EL (cell line): Measurements from ENCODE around the gene SYNE2.
"Not testable (repeated sequence)": the region's sequence is repeated elsewhere in the genome, so short reads cannot be mapped to it uniquely, and the experiment has no call there.

Source experiments
- DNase-seq: peaks from one replicate; pipeline ENCODE4 v3.0.0-alpha.2; 2016

Gene SYNE2

DNA sequence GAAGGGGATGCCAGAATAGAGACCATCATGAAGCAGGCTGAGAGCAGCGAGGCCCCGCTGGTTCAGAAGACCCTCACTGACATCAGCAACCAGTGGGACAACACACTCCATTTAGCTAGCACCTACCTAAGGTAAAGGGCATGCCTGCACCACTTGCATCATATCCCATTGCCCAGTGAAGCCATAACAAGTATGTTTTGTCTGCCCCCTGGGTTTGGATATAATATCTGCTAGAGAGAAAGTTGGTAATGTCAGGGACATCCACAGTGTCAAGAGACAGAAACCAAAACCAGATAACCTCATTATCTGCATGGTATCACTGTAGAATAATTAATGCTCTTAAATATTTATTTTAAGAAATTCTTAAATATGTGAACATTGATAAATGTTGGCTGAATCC, 173.8 kb downstream of the SYNE2 start:
- DNase-seq = no peak

DNA sequence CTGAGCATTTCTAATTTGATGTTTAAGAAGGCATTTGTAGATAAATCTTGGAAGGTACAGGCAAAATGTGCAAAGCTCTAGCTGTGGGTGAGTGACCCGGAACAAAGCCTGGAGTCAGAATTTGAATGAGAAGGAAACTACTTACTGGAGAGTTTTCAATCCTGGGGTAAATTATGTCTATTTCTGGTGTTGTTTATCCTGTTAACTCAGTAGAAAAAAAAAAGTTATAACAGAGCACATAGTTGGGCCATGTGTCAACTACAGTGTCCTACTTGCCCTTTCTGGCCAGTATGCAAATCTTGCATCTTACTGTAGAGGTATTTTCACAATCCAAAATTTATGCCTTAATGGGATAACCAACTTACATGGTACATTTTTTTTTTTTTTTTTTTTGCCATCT, 182.3 kb downstream of the SYNE2 start:
- DNase-seq = peak; percentile 42

DNA sequence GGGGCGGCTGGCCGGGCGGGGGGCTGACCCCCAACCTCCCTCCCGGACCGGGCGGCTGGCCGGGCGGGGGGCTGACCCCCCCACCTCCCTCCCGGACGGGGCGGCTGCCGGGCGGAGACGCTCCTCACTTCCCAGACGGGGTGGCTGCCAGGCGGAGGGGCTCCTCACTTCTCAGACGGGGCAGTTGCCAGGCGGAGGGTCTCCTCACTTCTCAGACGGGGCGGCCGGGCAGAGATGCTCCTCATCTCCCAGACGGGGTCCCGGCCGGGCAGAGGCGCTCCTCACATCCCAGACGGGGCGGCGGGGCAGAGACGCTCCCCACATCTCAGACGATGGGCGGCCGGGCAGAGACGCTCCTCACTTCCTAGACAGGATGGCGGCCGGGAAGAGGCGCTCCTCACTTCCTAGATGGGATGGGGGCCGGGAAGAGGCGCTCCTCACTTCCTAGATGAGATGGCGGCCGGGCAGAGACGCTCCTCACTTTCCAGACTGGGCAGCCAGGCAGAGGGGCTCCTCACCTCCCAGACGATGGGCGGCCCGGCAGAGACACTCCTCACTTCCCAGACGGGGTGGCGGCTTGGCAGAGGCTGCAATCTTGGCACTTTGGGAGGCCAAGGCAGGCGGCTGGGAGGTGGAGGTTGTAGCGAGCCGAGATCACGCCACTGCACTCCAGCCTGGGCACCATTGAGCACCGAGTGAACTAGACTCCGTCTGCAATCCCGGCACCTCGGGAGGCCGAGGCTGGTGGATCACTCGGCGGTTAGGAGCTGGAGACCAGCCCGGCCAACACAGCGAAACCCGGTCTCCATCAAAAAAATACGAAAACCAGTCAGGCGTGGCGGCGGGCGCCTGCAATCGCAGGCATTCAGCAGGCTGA, 185.3 kb downstream of the SYNE2 start:
- not testable (repeated sequence) for DNase-seq

DNA sequence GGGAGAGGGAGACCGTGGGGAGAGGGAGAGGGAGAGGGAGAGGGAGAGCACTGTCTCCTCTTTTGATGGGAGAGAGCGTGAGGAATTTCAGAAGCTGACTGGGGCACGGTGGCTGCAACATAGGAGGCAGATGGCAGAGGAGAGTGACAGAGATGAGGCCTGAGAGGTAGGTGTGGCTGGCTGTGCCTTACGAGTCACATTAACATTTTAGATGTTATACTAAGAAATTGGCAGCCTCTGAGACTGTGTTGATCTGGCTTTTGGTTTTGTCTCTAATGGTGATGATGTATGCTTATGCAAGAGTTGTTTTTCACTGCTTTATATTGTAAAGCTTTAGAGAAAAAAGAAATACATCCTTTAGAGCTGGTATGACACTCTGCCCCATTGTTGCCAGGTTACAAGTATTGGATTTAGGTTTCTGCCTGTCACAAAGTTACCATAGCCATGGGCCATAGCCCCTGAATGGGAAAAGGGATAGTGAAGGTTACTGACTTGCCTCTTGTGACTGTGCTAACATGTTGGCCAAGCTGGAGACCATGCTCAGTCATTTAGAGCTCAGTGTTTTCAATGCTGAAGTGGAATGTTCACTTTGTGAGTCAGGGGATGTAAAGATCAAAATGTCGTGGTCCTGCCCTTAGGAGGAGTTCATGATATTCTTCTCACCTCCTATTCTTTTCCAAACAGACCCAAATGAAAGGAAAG, 186.2 kb downstream of the SYNE2 start:
- DNase-seq = no peak

DNA sequence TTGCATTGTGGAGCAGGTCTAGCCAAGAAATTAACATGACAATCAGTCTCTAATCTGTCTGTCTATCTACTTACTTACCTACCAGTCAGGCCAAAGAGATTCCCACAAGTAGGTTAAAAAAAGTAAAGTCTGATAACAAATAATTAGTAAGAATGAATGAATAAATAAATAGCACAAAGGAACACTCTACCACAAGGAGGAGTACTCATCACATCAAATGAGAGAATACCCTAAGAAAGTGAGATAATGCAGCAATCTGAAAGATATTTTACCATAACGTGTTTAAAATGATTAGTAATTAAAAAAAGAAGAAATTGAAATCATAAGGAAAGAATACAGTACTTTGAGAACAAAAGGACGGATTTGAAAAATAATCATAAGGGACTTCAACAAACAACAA, 187.2 kb downstream of the SYNE2 start:
- DNase-seq = no peak

DNA sequence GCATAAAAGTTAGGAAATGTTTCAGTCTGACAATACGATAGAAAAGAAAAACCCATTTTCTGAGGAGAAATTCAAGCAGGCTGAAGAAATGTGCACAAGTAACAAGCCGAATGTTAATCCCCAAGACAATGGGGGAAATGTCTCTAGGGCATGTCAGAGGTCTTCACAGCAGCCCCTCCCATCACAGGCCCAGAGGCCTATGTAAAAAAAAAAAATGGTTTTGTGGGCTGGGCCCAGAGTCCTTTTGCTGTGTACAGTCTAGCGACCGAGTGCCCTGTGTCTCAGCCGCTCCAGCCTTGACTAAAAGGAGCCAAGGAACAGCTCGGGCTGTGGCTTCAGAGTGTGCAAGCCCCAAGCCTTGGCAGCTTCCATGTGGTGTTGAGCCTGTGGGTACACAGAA, 190.5 kb downstream of the SYNE2 start:
- not testable (repeated sequence) for DNase-seq

DNA sequence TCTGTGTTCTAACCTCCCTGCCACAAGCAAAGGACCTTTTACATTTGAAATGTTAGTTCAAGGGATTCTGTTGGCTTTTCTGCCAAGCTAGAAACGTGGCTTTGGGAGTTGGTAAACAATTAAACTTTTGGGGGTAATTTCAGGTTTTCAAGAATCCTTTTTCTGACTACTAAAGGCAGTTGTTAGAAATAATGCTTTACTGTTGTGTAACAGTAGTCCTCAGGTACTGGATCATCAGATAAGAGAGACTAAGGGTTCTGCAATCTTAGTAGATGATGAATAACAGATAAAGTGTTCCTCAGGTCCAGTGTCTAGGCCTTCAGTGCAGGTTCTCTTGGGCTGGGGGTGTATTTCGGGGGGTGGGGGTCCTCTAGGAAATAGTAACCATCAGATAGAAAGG, 192.3 kb downstream of the SYNE2 start:
- no peak for DNase-seq

DNA sequence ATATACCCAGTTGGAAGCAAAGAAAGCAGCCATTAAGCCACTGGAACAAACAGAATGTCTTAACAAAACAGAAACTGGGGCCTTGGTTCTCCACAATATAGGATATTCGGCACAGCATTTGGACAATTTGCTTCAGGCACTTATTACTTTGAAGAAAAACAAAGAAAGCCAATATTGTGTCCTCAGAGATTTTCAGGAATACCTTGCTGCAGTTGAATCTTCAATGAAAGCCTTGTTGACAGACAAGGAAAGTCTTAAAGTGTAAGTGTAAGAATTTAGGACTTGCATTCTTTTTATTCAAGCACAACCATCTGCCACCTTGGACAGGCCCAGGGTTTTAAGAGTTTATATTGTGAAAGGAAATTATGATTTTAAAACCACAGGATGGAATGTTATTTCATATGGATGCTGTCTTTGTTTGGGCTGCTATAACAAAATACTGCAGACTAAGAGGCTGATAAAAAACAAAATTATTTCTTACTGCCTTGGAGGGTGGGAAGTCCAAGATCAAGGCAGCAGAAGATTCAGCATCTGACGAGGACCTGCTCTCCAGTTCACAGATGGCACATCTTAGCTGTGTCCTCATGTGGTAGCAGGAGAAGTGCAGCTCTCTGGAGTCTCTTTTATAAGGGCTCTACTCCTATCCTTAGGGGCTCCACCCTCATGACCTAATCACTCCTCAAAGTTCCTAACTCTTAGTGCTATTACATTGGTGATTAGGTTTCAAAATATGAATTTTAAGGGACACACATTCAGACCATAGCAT, 197.0 kb downstream of the SYNE2 start:
- DNase-seq = no peak

DNA sequence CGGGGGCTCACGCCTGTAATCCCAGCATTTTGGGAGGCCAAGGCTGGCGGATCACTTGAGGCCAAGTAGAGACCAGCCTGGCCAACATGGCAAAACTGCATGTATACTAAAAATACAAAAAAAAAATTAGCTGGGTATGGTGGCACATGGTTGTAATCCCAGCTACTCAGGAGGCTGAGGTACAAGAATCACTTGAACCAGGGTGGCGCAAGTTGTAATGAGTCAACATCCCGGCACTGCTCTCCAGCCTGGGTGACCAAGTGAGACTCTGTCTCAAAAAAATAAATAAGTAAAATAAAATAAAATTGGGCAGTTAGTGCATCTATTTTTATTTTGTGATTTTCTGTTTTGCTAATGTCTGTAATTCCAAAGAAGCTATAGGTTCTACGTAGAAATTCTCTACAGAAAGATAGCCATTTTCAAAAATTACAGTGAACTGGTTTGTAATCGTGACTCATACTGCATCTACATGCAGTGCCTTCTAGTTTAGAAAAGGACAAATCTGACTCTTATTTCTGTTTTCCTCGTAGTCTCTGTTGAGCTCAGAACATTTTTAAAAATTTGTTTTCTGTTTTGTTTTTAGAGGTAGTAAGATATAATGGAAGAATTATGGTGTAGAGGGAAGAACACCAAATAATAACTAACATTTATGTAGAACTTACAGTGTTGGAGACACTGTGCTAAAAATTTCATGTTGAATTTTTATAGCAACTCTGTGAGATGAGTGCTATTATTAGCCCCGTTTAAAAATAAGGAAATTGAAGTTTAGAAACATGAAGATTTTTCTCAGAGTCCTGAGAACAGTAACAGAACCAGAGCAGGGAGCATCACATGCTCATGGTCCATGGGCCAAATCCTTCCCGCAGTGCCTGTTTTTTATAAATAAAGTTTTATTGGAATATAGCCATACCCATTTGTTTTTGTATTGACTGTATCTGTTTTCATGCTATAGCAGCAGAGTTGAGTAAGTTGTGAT, 201.2 kb downstream of the SYNE2 start:
- DNase-seq = peak; percentile 9

DNA sequence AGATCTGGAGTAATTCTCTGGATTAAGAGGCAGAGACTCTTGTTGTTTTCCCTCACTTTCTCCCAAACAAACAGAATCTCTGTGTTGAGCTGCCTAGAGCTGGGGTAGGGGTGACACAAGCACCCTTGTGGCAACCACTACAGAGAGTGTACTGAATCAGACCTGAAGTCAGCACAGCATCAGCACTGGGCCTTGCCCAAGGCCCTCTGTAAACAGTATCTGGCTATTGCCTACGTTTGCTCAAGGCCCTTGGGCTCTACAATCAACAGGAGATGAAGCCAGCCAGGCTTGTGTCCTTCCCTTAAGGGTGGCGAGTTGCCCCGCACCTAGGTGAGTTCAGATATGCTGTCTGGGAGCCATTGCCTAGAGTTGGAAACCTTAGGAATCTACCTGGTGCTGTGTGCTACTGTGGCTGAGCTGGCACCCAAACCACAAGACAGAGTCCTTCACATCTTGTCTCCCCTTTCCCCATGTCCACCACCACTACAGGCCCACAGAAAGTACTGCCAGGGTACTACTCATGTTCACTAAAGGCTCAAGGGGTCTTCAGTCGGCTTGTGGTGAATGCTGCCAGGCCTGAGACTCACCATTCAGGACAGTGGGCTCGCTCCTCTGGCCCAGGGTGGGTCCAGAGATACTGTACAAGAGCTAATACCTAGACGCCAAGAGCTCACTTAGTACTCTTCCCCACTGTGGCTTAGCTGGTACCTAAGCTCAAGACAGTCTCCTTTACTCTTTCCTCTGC, 206.8 kb downstream of the SYNE2 start:
- DNase-seq = no peak

DNA sequence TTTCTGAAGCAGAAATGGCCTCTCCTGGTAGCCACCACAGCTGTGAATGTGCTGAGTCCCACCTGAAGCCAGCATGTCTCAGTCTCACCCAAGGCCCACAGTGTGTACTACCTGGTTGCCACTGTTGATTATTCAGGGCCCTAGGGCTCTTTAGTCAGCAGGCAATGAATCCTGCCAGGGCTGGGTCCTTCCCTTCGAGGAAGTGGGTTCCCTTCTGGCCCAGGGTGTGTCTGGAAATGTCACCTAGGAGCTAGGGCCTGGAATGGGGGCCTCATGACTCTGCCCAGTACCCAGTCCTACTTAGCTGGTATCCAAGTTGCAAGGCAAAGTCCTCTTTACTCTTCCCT, 207.4 kb downstream of the SYNE2 start:
- no peak for DNase-seq

DNA sequence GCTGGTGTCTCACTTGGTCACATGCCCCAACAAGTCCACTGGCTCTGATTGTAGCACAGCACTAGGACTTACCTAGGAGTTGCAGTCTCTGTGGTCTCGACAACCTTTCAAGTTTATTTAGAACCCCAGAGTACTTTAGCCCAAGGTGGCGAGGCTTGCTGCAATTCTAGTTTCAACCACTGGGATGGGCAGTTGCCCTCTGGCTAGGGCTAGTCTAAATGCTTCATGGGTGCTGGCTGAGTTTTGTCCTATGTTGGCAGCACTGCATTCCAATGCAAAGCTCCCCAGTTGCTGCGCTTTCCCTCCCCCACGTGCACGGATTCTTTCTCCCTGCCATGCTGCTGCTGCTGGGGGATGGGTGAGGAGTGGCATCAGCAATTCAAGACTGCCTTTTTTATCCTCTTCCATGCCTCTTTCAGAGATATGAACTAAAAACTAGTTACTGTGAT, 207.9 kb downstream of the SYNE2 start:
- peak; percentile 40 for DNase-seq

DNA sequence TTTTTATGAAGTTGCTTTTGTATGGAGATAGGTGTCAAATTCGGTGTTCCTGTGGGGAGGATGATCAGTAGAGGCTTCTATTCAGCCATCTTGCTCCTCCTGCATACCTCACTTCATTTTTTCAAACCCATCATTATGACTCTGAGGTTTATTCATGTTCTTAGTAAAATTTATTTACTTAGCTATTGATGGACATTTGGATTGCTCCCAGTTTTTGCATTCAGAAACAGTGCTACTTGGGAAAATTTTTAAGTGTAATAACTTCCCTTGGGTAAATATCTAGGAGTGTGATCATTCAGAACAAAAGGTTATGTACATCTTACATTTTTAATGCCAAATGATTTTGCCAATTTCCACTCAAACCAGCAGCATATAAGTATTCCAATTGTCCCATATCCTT, 208.3 kb downstream of the SYNE2 start:
- DNase-seq = no peak

DNA sequence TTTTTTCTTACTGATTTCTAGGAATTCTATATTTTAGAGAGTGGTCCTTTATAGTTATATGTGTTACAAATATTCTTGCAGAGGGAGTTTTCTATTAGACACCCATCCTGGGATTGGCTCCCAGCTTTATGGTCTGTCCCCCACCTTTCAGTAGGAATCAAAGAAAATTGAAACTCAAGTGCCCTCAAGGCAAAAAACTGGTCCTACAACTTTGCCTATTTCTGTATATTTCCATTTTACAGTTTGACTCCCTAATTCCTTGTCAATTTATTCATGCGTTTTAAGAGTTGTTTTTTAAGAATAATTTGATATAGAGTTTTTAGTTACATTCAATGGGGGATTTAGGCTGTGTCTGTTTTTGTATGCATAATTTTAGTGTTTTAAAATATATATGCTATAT, 208.9 kb downstream of the SYNE2 start:
- no peak for DNase-seq

DNA sequence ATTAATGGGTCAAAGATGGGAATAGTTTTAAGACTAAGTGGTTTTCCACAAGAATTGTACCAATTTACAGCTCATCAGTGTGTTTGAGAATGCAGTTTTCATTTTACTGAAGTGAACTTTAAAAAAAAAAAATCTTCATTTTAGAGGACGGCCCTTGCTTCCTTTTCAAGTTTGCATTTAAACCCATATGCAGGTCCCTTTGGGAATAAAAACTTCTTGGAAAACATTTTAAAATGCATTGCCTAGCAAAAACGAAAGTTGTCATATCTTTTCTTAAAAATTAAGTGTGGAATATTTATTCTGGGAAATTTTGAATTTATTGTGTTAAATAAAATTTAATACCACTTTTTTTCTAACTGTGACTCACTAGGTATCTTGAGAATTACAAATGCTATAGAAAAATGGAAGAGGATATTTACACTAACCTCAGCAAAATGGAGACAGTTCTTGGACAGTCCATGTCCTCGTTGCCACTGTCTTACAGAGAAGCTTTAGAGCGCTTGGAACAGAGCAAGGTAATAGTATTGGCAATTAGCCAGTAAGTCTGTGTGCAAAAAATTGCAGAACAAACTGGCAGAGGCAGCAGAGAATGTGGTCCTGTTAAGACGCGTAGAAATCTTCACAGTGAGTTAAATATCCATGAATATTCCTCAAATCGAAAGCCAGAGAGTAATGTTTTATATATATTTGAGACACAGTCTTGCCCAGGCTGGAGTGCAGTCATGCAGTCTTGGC, 209.7 kb downstream of the SYNE2 start:
- DNase-seq = no peak

DNA sequence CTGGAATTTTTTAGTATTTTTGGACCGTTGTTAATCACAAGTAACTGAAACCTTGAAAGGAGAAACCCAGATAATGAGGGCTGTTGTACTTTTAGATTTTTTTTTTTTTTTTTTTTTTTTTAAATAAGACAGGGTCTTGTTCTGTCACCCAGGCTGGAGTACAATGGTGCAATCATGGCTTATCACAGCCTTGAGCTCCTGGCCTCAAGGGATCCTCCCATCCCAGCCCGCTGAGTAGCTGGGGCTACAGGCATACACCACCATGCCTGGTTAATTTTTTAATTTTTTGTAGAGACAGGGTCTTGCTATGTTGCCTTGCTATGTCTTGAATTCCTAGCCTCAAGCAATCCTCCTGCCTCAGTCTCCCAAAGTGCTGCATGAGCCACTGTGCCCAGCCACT, 211.6 kb downstream of the SYNE2 start:
- no peak for DNase-seq

DNA sequence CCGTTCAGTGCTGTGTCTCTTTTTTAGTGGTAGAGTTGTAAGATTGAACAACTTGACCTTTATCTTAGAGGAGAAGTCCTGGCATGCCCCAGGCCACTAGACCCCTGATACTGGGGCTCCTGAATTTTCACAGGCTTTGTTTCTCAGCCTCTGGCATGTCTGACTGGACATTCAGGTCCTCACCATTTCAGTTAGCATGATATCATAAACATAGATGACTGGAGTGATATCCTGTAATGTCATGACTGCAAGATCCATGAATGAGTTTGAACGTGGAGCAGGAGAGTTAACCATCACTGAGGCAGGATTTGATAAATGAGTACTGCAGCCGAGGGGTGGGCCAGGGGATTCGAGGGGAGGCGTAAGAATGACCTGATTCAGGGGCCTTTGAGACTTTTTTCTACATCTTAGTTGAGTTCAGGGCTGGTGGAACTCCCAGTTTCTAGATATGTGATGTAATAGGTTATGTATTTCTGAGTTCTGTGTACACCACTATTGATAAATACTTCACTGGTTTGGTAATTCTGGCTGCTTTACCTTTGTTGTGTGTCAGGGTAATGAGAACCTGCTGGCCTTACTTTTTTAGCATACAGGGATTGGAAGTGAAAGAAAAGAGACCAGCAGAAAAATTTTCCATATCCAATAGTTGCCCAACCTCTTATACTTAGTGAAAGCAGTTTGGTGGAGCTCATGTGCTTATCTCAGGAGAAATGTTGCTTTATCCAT, 217.0 kb downstream of the SYNE2 start:
- DNase-seq = no peak

DNA sequence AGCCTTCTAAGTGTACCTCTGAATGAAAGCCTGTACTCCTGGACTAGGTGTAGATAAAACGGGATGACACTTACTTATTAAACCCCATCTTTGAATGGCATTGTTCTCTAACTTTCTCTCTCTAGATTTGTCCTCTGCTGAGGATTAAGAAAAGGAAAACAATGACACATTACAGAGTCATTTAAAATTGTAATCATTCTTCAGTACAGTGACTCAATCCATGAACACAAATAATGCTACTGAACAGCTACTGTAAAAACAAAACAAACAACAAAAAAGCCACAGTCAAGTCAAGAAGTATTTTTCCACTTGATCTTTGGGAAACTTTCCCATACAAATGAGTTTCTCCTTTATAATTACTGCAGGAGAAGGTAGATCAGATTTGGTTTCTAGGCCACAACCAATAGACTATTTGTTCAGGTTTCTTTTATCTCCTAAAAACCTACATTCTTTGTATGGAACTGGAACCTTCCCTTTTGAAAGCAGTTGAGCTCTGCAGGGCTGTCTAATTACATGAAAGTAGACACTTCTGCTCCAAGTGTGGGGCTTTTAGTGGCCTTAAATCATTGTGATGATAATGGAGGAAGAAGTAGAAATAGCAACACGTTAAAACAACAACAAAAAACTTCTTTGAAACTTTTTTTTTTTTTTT, 222.3 kb downstream of the SYNE2 start:
- peak; percentile 51 for DNase-seq

DNA sequence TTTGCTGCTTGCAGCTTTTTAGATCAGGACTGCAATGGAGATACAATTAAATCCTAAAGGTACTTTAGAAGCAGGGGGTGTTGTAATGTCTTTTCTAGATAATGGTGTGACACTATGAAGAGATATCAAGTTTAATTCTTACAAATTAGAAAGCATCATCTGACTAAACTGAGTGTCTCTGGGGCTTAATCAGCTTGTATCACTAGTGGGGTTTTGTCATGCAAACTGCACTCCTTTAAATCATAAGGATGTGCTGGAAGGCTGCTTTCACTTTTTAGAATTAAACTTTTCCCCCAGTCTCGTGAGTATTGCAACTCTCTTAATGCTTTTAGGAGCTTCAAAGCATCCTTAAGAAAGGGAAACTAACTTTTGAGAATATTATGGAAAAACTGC, 222.8 kb downstream of the SYNE2 start:
- DNase-seq = no peak

DNA sequence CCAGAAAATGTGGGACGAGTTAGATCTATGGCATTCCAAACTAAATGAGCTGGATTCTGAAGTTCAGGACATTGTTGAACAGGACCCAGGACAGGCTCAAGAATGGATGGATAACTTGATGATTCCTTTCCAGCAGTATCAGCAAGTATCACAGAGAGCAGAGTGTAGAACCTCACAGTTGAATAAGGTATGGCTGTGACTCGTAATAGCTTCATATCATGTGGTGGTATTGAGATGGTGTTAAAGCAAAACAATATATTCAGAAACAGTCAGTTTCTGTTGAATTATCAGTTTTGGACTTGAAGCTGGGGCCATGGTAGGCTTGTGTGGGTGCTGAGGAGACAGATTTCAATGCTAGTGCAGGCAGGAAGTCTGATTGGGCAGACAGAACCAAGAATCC, 227.6 kb downstream of the SYNE2 start:
- DNase-seq = no peak
